ENCODE data around the gene GEMIN4.
"Not testable (repeated sequence)": the region's sequence is repeated elsewhere in the genome, so short reads cannot be mapped to it uniquely, and the experiment has no call there.

Gene GEMIN4

GRCh38 chr17:781805-782731 is 30.0 kb upstream of the GEMIN4 start, which contains the start of the genes GLOD4 and MRM3:
TSS of gene GLOD4 (minus strand) at chr17:782280. CDS start at chr17:782255, 25 bp downstream.
TSS of gene MRM3 (plus strand) at chr17:782353. CDS start at chr17:782379, 26 bp downstream.
- peak; percentile 95 for DNase-seq (ENCODE audit: extremely low spot score, insufficient read length, low read depth)
- FAIRE-seq: peak; percentile 90

- FAIRE-seq (no peak), DNase-seq (ENCODE audit: extremely low spot score, insufficient read length, low read depth) (no peak)
Measured at GRCh38 chr17:778096-778495, 26.0 kb upstream of the GEMIN4 start.

- FAIRE-seq (no peak), DNase-seq (ENCODE audit: extremely low spot score, insufficient read length, low read depth) (no peak)
Measured at GRCh38 chr17:774313-774584, 22.2 kb upstream of the GEMIN4 start.

- FAIRE-seq: peak; percentile 52
- no peak for DNase-seq (ENCODE audit: extremely low spot score, insufficient read length, low read depth)
Measured at GRCh38 chr17:773467-774312, 21.6 kb upstream of the GEMIN4 start.

GRCh38 chr17:773016-773415 is 21.0 kb upstream of the GEMIN4 start:
- DNase-seq (ENCODE audit: extremely low spot score, insufficient read length, low read depth) (no peak), FAIRE-seq (no peak)

GRCh38 chr17:767076-767475 is 15.0 kb upstream of the GEMIN4 start:
- DNase-seq (ENCODE audit: extremely low spot score, insufficient read length, low read depth) (no peak), FAIRE-seq (no peak)

- DNase-seq (ENCODE audit: extremely low spot score, insufficient read length, low read depth): no peak
- no peak for FAIRE-seq
Measured at GRCh38 chr17:760371-760770, 8.3 kb upstream of the GEMIN4 start.

GRCh38 chr17:759964-760363 is 7.9 kb upstream of the GEMIN4 start:
- FAIRE-seq: no peak
- no peak for DNase-seq (ENCODE audit: extremely low spot score, insufficient read length, low read depth)

- FAIRE-seq; DNase-seq (ENCODE audit: extremely low spot score, insufficient read length, low read depth): not testable (repeated sequence)
Measured at GRCh38 chr17:756010-756567, 4.0 kb upstream of the GEMIN4 start.

- not testable (repeated sequence) for DNase-seq (ENCODE audit: extremely low spot score, insufficient read length, low read depth); FAIRE-seq
Measured at GRCh38 chr17:755319-755961, 3.4 kb upstream of the GEMIN4 start.

- DNase-seq (ENCODE audit: extremely low spot score, insufficient read length, low read depth) (no peak), FAIRE-seq (no peak)
Measured at GRCh38 chr17:753418-753817, 1.4 kb upstream of the GEMIN4 start.

- DNase-seq (ENCODE audit: extremely low spot score, insufficient read length, low read depth): no peak
- no peak for FAIRE-seq
Measured at GRCh38 chr17:752620-753219, 656 bp upstream of the GEMIN4 start.

GRCh38 chr17:751269-752001 is 629 bp downstream of the GEMIN4 start:
- DNase-seq (ENCODE audit: extremely low spot score, insufficient read length, low read depth): no peak
- FAIRE-seq: no peak

GRCh38 chr17:750431-751037 is 1.5 kb downstream of the GEMIN4 start:
- DNase-seq (ENCODE audit: extremely low spot score, insufficient read length, low read depth) (no peak), FAIRE-seq (no peak)

- FAIRE-seq; DNase-seq (ENCODE audit: extremely low spot score, insufficient read length, low read depth): not testable (repeated sequence)
Measured at GRCh38 chr17:749359-749758, 2.7 kb downstream of the GEMIN4 start.

- not testable (repeated sequence) for FAIRE-seq; DNase-seq (ENCODE audit: extremely low spot score, insufficient read length, low read depth)
Measured at GRCh38 chr17:748604-749003, 3.5 kb downstream of the GEMIN4 start.

- FAIRE-seq: no peak
Measured at GRCh38 chr17:746783-747629, 5.1 kb downstream of the GEMIN4 start.

GRCh38 chr17:746181-746580 is 5.9 kb downstream of the GEMIN4 start:
- no peak for FAIRE-seq
- DNase-seq (ENCODE audit: extremely low spot score, insufficient read length, low read depth): no peak

More at GRCh38 chr17:746783-747629, 5.1 kb downstream of the GEMIN4 start:
- DNase-seq (ENCODE audit: extremely low spot score, insufficient read length, low read depth): no peak

All from GM18507 (cell line).